OCI-LY3 (cell line): ENCODE results near the gene RBM48.

ENCODE experiments used
- H2AFZ ChIP-seq: fragments of 200-600, 300-600 bp; shearing (Covaris generic); 2 replicates; pipeline ENCODE4 v1.6.0; 2014; ENCODE audit warnings: antibody characterized with exemption, low read depth, low read length
- H3K27ac ChIP-seq: fragments of 200-600, 300-600 bp; sonication (generic); 2 replicates; pipeline ENCODE4 v1.5.1; 2014; ENCODE audit warnings: mild to moderate bottlenecking, low read length, moderate library complexity, mixed read lengths
- H3K27me3 ChIP-seq: fragments of 200-600, 300-600 bp; sonication (generic); 2 replicates; pipeline ENCODE4 v1.6.1; 2014; ENCODE audit warnings: low read depth, low read length, mixed read lengths
- H3K36me3 ChIP-seq: fragments of 200-600, 300-600 bp; sonication (generic); replicated peaks from 2 replicates; pipeline ENCODE3; 2014; ENCODE audit warnings: low read depth, low read length, mixed read lengths
- H3K4me1 ChIP-seq: fragments of 300-600, 200-600 bp; sonication (generic); 2 replicates; pipeline ENCODE4 v1.6.1; 2014; ENCODE audit warnings: low read length, mixed read lengths
- H3K4me2 ChIP-seq: fragments of 200-600, 300-600 bp; sonication (generic); 2 replicates; pipeline ENCODE4 v1.6.1; 2014; ENCODE audit warnings: low read length, mixed read lengths
- H3K4me3 ChIP-seq: fragments of 300-600, 200-600 bp; sonication (generic); 2 replicates; pipeline ENCODE4 v1.5.1; 2014; ENCODE audit warnings: antibody characterized with exemption, mild to moderate bottlenecking, low read length, moderate library complexity
- H3K79me2 ChIP-seq: fragments of 300-600, 200-600 bp; shearing (Covaris generic); 2 replicates; pipeline ENCODE4 v1.6.1; 2014; ENCODE audit warnings: mild to moderate bottlenecking, low read length, mixed read lengths
- H3K9ac ChIP-seq: fragments of 300-600, 200-600 bp; shearing (Covaris generic); 2 replicates; pipeline ENCODE4 v1.6.0; 2014; ENCODE audit warnings: mild to moderate bottlenecking, low read length, moderate library complexity
- H3K9me3 ChIP-seq: fragments of 200-600, 300-600 bp; shearing (Covaris generic); 2 replicates; pipeline ENCODE4 v1.6.1; 2014; ENCODE audit warnings: low read length, mixed read lengths; ENCODE audit not compliant: insufficient read depth
- H4K20me1 ChIP-seq: fragments of 200-600, 300-600 bp; sonication (generic); 2 replicates; pipeline ENCODE4 v1.6.1; 2016; ENCODE audit warnings: low read length, mixed read lengths; ENCODE audit not compliant: insufficient read depth
- EZH2phosphoT487 ChIP-seq: fragments of 200-600 bp; shearing (Covaris generic); IDR thresholded peaks from 2 replicates; pipeline ENCODE4 v1.6.1; 2018; ENCODE audit warnings: antibody characterized with exemption, mixed run types, low read depth
- TF ChIP-seq, protein P1 (sequence below): fragments of 200-600, 300-600 bp; sonication (generic); IDR thresholded peaks from 2 replicates; pipeline ENCODE4 v1.5.1; 2014; ENCODE audit warnings: antibody characterized with exemption, low read length, low read depth

The RBM48 gene

DNA sequence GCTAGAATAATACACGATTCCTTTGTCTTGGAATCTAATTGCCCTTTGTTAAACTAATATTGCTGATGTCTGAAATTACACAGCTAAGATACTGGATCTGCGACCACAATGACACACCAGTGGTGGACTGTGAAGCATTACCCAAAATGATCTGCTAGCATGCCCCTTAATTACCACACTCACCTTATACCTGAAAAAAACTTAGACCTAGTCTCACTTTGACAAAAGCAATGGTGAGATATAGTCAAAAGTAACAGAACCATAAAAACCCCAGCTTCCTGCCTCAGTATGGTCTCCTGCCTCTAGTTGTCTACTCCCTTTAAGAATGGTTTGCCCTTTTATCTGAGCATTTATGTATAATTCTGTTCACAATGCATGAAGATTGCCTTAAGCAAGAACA lies 30.0 kb upstream of the RBM48 start:
- peaks cover 17% of the 10 kb centered on the region for H3K36me3 ChIP-seq

DNA sequence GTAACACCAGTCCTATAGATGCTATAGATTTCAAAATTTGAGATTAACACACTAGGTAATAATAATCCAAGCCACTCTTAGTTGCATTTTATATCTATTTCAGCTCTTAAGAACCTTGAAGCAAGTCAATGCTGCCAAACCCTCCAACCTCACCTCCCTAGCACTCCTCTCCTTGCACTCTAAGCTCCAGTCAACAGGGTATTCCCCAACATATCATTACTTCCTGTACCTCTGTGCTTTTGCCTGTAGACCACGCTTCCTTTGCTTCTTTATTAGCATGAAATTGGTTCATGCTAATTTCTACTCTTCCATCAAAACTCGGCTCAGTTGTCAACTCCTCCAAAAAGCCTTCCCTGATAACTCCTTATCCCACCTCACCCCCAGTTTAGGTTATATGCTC lies 24.8 kb upstream of the RBM48 start:
- H2AFZ ChIP-seq, result no peak overlapping the region
- no peak overlapping the region for H3K9ac ChIP-seq
- H3K79me2 ChIP-seq, result no peaks in the 10 kb centered on the region
- H3K4me3 ChIP-seq, result no peak overlapping the region
- peaks cover 13% of the 10 kb centered on the region for H3K36me3 ChIP-seq
- no peak overlapping the region for H3K27ac ChIP-seq
- no peaks in the 10 kb centered on the region for H3K27me3 ChIP-seq
- H3K4me2 ChIP-seq, result no peak overlapping the region
- H4K20me1 ChIP-seq, result no peaks in the 10 kb centered on the region
- TF ChIP-seq EZH2phosphoT487, result no peak
- TF ChIP-seq, protein P1, sequence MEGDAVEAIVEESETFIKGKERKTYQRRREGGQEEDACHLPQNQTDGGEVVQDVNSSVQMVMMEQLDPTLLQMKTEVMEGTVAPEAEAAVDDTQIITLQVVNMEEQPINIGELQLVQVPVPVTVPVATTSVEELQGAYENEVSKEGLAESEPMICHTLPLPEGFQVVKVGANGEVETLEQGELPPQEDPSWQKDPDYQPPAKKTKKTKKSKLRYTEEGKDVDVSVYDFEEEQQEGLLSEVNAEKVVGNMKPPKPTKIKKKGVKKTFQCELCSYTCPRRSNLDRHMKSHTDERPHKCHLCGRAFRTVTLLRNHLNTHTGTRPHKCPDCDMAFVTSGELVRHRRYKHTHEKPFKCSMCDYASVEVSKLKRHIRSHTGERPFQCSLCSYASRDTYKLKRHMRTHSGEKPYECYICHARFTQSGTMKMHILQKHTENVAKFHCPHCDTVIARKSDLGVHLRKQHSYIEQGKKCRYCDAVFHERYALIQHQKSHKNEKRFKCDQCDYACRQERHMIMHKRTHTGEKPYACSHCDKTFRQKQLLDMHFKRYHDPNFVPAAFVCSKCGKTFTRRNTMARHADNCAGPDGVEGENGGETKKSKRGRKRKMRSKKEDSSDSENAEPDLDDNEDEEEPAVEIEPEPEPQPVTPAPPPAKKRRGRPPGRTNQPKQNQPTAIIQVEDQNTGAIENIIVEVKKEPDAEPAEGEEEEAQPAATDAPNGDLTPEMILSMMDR, result no peak
- H3K4me1 ChIP-seq, result no peaks in the 10 kb centered on the region
- H3K9me3 ChIP-seq, result no peaks in the 10 kb centered on the region

More for the DNA sequence above, 30.0 kb upstream of the RBM48 start:
- Histone ChIP-seq H2AFZ (no peak overlapping the region), H3K9ac (no peak overlapping the region), H3K4me2 (no peak overlapping the region), H3K27me3 (no peaks in the 10 kb centered on the region), H3K79me2 (no peaks in the 10 kb centered on the region), H3K4me3 (no peak overlapping the region), H3K9me3 (no peaks in the 10 kb centered on the region), H3K4me1 (no peaks in the 10 kb centered on the region), H4K20me1 (no peaks in the 10 kb centered on the region), H3K27ac (no peak overlapping the region)
- TF ChIP-seq, protein P1, result no peak
- no peak for TF ChIP-seq EZH2phosphoT487

DNA sequence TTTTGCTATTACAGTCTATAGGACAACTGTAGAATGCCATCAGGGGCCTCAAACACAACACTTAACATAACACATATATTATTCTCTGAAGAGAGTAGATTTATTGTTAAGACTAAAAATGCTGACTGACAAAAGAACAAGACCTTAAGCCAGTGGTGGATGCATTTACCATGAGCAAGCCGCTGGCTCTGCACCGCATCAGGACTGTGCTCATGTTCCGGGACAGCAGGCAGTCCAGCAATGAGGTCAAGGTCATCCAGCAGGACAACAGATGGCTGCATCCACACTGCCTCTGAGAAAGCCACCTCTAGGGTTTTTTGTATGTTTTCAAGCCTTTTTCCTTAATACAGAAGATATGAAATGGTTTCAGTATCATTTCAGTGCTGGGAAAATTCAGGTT lies 24.0 kb upstream of the RBM48 start:
- H3K4me2 ChIP-seq, result no peak overlapping the region
- H3K4me1 ChIP-seq, result no peaks in the 10 kb centered on the region
- peaks cover 11% of the 10 kb centered on the region for H3K36me3 ChIP-seq
- no peak overlapping the region for H3K4me3 ChIP-seq
- H3K27me3 ChIP-seq, result no peaks in the 10 kb centered on the region
- no peaks in the 10 kb centered on the region for H3K79me2 ChIP-seq
- H3K9ac ChIP-seq, result no peak overlapping the region
- no peak for TF ChIP-seq EZH2phosphoT487
- TF ChIP-seq, protein P1, result no peak
- no peaks in the 10 kb centered on the region for H3K9me3 ChIP-seq
- H3K27ac ChIP-seq, result no peak overlapping the region
- H2AFZ ChIP-seq, result no peak overlapping the region
- no peaks in the 10 kb centered on the region for H4K20me1 ChIP-seq

DNA sequence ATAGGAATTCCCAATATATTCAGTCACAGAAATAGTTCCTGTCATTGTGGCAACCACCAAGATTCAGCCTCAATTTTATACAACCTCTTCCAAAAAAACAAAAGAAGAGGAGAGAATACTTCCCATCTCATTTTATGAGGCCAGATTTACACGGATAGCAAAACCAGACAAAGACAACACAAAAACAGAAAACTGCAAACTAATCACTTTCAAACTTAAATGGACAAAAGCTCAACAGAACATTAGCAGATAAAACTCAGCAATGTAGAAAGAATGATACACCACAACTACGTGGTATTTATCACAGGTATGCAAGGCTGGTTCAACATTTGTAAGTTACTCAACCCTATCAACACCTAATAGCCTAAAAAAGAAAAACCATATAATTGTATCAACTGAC lies 22.2 kb upstream of the RBM48 start:
- Histone ChIP-seq H3K27ac (no peak overlapping the region), H3K9ac (no peak overlapping the region), H3K27me3 (no peaks in the 10 kb centered on the region), H3K9me3 (no peaks in the 10 kb centered on the region), H3K79me2 (no peaks in the 10 kb centered on the region), H3K4me3 (no peak overlapping the region), H3K36me3 (peaks cover 5% of the 10 kb centered on the region), H3K4me2 (no peak overlapping the region), H2AFZ (no peak overlapping the region), H3K4me1 (no peaks in the 10 kb centered on the region), H4K20me1 (no peaks in the 10 kb centered on the region)
- TF ChIP-seq, protein P1, result no peak
- TF ChIP-seq EZH2phosphoT487, result no peak
